Stimulated activated CD4-positive, alpha-beta T cell treated with anti-CD3 and anti-CD28 coated beads, TNF-alpha, amount 100 ng/mL, for 24 hours (primary cell): ENCODE data around the gene ABHD17B.

Source experiments
- DNase-seq, 3 experiments: peaks; one replicate each; pipeline ENCODE4 v3.0.0-alpha.2; 2020; ENCODE audit warnings: low read depth in 3 of 3

The ABHD17B gene

DNA sequence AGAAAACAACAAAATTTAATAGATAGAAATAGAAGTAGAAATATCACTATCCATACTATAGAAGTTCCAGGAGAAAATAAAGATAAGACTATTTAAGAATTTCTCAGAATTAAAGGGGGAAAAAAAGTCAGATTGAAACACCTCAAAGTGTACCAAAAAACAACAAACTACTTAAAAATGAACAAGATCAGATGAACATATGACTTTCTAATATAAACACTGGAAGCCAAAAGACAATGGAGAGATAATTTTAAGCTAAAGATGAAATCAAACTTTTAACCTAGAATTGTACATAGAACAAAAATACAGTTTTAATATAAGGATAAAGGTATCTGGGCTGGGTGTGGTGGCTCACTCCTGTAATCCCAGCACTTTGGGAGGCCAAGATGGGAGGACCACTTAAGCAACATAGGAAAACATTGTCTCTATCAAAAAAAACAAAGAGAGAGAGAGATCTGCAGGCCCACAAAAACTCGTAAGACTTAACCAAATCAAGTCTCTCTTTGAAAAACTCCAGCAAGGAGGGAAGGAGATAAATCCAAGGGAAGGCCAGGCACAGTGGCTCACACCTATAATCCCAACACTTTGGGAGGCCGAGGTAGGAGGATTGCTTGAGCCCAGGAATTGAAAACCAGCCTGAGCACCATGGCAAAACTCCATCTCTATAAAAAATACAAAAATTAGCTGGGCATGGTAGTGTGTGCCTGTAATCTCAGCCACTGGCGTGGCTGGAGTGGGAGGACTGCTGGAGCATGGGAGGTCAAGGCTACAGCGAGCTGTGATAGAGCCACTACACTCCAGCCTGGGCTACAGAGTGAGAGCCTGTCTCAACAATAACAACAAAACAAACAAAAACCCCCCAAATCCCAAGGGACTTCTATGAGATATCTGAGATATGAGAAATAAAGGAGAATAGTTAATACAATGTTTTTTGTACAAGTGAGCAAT lies 32.4 kb downstream of the ABHD17B start:
- no peak for DNase-seq

DNA sequence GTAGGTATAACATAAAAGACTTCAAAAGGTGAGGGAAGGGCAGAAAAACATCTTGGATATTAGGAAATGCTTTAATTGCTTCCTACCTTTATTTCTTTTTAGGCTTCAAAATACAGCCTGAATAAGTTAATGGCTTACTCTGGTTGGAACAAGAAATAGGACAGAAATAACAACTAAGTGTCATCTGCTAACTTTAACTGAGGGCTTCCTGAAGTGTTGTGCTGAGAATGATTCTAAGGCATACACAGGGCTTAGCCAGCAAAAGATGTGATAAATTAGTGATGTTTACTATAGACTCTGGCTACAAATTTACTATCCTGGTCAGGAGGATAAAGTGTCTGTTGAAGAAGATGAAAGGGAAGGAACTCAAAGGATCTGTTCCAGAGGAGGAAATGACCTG lies 34.2 kb downstream of the ABHD17B start:
- no peak for DNase-seq

DNA sequence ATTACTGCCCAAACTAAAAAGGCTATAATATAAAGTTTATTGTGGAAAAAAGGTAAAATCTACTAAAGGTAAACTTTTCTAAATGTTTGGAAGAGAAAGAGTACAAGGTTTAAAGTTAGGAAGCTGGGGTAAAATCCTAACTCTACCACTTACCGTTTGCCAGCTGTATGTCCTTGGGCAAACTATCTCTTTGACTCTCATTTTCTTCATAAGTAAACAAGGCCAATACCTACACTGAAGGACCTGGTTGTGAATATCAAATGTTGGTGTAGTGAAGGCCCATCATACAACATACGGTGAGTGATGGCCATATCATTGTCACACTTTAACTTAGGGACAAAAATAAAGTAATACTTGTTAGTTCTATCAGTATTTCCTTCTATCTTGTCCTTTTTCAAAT lies 34.9 kb downstream of the ABHD17B start:
- DNase-seq: no peak

DNA sequence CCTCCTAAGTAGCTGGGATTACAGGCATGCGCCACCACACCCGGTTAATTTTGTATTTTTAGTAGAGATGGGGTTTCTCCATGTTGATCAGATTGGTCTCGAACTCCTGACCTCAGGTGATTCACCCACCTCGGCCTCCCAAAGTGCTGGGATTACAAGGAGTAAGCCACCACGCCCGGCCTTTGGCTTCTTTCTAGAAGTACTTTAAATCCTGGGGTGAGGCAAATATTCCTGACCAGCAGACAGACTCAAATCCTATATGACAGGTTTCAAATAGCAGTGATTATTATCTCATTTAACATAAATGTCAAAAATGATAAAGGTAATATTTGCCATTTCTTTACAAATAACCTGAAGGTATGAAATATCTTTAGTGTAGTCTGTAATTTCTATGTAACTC lies 35.6 kb downstream of the ABHD17B start:
- DNase-seq: no peak

DNA sequence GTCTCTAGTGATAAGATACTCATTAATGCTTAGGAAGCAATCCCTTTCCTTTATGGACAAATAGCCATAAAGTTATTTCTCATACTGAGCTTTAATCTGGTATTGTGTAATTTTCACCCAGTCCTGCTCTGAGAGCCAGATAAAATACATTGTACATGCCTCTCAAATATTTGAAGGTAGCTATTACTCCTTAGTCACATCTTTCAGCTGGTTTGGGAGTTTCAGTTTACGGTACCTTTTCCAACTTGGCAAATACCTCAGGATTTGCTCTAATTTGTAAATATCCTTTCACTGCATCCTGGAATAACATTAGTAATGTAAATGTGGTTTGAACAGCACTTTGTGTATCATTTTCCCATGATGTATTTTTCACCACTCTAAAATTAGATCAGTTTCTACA lies 47.4 kb downstream of the ABHD17B start:
- DNase-seq: no peak

DNA sequence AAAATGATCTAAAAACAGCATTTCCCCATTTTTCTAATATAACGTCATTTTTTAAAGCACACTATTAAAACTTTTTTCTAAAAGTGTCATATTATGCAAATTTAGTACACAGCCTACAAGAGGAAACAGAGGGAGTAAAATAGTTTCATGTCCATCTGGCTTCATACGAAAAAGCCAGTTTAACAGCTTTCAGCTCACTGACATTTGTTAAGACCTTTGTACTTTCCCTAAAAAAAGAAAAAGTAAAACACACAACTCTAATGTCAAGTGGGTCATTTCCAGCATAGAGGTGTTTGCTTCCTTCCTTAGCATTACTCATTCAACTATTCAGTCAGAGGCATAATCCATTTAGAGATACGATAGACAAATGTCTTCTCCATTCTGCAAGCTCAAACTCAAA lies 49.4 kb downstream of the ABHD17B start:
- DNase-seq: no peak

DNA sequence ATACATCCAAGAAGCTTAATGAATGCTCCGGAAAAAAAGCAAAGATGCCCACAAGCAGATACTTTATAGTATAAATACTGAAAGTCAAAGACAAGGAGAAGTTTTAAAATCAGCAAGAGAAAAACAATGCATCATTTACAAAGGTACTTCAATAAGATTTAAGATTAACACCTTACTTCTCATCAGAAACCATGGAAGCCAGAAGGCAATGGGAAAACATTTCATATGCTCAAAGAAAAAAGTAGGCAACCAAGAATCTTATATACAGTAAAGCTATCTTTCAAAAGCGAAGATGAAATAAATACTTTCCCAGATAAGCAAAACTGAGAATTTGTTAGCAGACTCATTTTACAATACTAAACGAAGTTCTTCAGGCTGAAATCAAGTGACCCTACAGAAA lies 51.1 kb downstream of the ABHD17B start:
- DNase-seq: no peak

DNA sequence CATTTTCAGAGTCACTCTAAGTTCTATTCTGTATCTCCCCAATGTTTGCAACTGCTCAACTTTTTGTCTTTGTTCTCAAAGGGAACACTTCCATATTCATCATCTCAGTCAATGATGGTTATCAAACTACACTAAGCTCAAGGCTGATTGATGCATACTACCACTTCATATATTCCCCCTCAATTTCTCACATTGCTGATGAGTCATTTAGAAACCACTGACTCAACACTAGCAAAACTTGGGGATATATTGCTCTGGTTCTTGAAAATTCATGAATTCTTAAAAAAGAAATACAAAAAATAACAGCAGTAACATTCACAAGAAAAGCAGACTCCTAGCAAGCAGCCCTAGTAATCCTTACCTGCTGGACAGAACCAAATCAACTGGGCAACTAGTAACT lies 52.2 kb downstream of the ABHD17B start:
- DNase-seq: no peak

DNA sequence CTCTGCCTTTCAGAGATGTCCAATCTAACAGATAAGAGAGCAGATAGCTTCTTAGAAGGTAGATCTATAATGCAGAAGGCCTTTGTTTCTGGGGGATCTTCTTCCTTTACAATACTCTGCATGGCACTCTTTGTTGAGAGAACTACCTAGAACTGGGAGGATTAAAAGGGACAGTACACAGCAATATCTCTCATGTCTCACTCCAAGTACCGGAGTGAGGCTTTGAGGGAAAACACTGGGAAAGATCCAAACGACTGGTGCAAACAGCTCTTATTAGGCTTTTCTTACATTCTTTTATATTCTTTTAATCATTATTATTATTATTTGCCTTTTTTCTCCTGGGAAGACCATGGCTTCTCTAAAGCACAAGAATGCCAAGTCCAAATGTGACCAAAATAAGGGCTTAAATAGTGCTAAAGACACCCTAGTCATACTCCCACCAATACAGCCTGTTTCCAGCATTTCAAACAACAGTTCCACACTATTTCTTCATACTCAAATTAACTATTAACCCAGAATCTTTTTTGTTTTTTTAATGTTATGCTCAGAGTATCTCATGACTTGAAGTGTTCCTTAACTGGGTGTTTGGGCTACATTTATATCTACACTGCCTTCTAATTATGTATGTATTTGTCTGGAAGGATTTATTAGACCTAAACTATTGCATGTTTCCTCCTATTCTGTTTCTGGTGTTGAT lies 52.7 kb downstream of the ABHD17B start:
- no peak for DNase-seq

DNA sequence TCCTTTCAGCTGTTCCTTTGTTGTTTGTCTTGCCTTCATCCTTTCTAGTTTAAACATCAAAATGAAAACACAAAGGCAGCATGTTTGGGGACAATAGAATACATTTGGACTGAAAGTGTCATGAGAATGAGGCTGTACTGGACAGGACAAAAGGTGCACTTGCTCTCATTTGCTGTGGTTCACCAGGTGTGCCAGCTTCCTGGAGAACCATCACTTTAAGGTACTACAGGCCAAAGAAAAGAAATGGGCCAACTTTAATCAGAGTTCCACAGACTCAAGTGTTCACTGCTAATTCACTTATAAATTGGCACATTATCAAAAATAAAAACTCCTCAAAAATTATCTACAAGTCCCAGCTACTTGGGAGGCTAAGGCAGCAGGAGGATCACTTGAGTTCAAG lies 53.8 kb downstream of the ABHD17B start:
- DNase-seq: no peak

DNA sequence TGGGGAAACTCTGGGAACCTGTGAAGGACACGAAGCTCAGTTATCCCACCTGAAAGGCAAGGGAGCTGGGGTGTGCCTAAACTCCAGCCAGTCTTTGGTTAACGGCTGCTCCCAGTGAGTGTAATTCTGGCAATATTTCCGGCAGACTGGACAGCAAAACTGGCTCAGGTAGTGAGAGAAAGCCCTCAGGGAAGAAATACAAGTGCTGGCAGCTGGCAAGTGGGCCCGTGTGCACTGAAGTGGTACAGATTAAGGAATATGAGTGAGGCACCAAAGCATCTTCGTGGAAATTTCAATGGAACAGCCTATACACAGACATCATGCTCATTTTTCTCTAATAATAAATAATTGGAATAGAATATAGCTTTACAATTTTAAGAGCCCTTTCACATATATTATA lies 56.2 kb downstream of the ABHD17B start:
- no peak for DNase-seq

DNA sequence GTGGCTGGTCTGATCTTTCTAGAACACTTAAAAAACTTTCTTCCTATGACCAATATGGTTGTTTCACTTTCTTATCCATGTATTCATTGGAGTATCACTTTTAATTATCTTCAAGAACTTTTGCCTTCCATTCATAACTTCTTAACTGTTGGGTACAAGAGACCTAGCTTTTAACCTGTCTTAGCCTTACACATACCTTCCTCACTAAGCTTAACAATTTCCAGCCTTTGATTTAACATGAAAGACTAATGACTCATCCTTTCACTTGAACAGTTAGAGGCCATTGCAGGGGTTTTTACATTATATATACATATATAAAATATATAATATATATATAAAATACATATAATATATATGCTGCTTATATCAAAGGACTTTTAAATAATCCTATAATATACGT lies 57.9 kb downstream of the ABHD17B start:
- no peak for DNase-seq

DNA sequence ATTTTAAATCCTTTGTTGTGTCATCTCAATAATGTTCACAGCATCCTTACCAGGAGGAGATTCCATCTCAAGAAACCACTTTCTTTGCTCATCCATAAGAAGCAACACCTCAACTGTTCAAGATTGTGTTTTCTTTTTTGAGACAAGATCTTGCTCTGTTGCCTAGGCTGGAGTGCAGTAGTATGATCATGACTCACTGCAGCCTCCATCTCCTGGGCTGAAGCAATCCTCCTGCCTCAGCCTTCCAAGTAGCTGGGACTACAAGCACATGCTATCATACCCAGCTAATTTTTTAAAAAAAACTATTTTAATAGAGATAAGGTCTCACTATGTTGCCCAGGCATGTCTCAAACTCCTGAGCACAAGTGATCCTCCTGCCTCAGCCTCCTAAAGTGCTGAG lies 60.0 kb downstream of the ABHD17B start:
- DNase-seq: no peak

DNA sequence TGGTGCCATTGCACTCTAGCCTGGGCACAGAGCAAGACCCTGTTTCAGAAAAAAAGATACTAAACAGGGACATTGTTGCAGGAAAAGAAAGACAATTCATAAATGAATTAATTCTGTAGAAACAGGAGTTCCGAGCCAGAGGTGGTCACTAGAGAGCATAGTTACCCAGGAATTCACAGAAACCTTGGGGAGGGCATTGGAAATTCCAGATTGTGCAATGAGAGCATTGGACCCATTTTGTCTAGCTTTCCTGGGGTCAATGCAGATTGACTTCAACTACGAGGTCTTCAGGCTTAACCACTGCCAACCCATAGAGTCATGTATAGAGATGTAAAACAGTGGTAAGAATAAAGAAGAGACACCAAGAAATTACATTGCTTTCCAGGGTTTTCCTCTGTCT lies 63.1 kb downstream of the ABHD17B start:
- no peak for DNase-seq

DNA sequence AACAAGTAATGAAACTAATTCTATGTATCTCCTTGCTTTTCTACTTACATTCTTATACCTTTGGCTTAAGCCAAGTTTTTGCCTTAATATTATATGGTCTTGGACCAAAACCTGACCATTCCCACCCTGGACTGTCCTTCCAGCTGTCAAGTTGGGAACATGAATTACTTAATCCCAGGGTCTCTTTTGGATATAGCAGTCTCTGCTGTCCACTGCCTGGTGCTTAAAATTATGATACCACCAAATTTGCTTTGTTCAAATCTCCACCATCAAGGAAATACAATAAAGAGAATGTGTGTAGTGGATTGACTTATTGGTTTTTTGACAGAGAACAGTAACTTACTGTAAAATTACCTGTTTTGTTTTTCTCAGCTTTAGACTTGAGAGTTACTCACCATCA lies 66.2 kb downstream of the ABHD17B start:
- DNase-seq: no peak

DNA sequence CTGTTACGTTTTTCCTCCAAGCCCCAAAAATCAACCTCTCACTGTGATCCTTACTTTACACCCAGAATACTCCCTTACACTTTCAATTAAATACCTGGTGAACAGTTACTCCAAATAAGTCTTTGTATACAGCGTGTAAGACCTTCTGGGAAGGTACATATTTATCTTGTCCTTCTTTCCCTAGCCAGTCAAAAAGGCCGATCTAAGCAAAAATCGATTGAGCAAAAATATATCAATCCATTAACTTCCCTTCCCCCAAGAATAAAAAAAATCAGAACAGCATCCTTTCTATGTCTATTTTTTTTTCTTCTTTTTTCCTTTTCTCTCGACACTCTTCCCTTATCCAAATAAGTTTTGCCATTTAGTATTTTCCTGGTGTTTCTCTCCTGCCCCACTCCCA lies 71.3 kb downstream of the ABHD17B start:
- DNase-seq: no peak

DNA sequence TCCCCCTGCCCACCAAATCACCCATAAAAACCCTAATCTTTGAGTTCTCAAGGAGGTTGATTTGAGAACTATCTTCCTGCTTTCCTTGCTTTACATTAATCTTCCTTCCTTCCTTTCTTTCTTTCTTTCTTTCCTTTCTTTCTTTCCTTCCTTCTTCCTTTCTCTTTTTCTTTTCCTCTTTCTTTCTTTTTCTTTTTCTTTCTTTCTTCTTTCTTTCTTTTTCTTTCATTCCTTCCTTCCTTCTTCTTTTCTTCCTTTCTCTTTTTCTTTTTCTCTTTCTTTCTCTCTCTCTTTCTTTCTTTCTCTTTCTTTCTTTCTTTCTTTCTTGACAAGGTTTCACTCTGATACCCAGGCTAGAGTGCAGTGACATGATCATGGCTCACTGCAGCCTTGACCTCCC lies 75.4 kb downstream of the ABHD17B start:
- DNase-seq: no peak

DNA sequence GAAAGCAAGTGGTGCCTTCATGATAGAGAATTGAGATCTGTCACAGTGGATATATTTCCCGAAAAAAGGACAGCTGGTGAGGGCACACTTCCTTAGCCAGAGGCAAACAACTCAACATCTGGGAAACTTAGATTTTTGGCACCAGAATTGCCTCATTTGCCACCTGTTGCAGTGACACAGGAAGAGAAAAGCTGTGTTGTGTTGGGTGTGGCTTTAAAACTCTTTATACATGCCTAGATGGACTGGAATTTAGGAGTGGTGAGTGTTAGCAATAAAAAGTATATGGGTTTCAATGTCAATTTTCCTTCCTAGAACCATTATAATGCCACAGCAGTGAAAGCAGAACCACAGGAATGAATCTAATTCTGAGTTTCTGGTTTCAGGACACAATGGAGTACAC lies 80.1 kb downstream of the ABHD17B start:
- DNase-seq: no peak

DNA sequence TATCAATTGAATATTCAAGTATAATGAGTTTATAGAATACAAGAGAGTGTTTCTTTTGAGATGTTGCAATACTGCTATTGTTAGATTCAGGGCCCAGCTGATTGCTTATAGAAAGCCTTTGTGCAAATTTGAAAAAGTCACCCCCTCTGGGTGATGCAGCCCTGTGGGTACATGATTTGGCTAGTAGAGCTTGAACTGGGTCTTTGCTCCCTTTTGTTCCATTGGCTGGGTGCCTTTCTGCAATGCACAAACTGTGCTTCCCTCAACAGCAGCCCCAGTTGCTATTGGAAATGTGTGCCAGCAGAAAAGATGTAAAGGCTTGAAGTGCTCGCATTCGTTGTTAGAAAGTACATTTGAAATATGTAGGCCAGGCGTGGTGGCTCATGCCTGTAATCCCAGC lies 80.8 kb downstream of the ABHD17B start:
- no peak for DNase-seq

DNA sequence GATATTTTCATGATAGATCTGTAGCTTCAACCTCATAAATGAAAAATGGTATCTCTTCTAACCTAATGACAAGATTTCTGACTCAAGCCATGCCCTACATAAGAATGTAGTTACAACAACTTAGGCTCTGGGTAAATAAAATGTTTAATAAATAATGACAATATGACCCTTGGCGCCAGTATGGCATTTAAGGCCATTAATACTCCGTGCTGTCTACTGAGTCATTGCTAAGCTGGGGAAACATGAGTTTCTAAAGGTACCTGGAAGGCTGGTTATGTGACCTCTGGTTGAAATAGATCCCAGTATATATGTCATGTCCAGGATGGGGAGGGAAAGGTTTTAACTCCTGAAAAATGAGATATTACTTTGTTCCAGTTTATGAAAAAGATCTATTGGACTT lies 84.7 kb downstream of the ABHD17B start:
- DNase-seq: no peak

DNA sequence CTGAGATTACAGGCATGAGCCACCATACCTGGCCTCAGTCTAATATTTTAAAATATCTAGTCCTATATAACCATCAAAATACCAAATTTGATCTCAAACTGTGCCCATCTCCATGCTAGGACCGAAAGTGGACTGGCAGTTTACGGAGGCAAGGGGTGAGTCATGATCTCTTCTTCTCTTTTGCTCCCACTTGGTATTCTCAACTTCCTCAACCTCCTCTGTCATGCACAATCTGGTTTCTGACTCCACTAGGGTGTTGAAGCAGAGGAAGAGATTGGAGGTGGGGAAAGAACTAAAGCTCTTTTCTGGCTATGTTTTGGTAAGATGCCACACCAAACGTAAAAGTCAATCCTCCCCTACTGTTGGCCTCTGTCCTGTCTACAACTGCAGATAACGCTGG lies 86.7 kb downstream of the ABHD17B start:
- DNase-seq: no peak

DNA sequence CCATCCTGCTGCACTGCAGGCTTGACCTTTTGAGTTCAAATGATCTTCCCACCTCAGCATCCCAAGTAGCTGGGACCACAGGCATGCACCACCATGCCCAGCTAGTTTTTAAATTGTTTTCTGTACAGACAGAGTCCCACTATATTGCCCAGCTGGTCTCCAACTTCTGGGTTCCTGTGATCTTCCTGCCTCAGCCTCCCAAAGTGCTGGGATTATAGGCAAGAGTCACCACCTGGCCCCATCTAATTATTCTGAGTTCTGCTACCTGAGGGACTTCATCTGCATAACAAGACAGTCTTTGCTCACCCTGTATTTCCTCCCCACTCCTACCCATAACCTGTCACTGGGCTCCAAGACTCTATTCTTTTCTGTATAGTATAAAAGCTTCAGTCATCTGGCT lies 88.1 kb downstream of the ABHD17B start:
- DNase-seq: no peak

DNA sequence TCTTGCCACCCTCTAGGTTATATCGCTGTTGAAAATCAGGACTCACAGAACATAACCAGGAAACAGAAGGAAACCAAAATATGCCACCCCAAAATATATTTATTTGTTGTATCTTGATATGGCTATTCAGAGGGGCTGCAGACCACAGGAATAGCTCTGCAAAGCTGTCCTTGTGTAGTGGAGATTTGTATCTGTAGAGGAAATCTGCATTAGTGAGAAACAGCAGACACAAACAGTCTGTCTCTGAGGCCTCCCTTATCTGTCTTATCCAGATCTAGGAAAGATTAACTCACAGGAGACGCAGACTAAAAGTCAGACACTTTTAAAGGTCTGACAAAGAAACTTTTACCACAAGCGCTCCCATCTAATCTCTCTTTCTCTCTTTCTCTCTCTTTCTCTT lies 88.5 kb downstream of the ABHD17B start:
- no peak for DNase-seq
